Smooth muscle cell (in vitro differentiated cells): Measurements from ENCODE around the gene SRGAP2C. TPM values are rescaled to one million over a fixed set of nuclear protein-coding genes. Genes with fewer than 3 reads are reported as not detected.
"Not testable (repeated sequence)": the region's sequence is repeated elsewhere in the genome, so short reads cannot be mapped to it uniquely, and the experiment has no call there.

Experiments used
- DNase-seq: peaks from one replicate; lab custom pipeline; 2025; ENCODE audit not compliant: unreplicated experiment; lab: John Stamatoyannopoulos, UW
- H2AFZ ChIP-seq: fragments of 200-600 bp; sonication (generic); 2 replicates; pipeline ENCODE4 v1.6.0; 2016; ENCODE audit warnings: antibody characterized with exemption, low read depth, mild to moderate bottlenecking
- H3F3A ChIP-seq: fragments of 200-600 bp; sonication (generic); 2 replicates; pipeline ENCODE4 v1.6.0; 2017; ENCODE audit warnings: antibody characterized with exemption, low read depth
- H3K27ac ChIP-seq: fragments of 200-600 bp; sonication (generic); 2 replicates; pipeline ENCODE4 v1.5.1; 2016; ENCODE audit warnings: low read depth, mild to moderate bottlenecking
- H3K27me3 ChIP-seq: fragments of 200-600 bp; sonication (generic); 2 replicates; pipeline ENCODE4 v1.6.1; 2016; ENCODE audit warnings: low read depth, mild to moderate bottlenecking
- H3K36me3 ChIP-seq: fragments of 200-600 bp; sonication (generic); 2 replicates; pipeline ENCODE4 v1.5.1; 2016; ENCODE audit warnings: low read depth
- H3K4me1 ChIP-seq: fragments of 200-600 bp; sonication (generic); 2 replicates; pipeline ENCODE4 v1.5.1; 2016; ENCODE audit warnings: low read depth
- H3K4me2 ChIP-seq: fragments of 200-600 bp; sonication (generic); 2 replicates; pipeline ENCODE4 v1.6.0; 2016; ENCODE audit warnings: mild to moderate bottlenecking
- H3K4me3 ChIP-seq: fragments of 200-600 bp; sonication (generic); 2 replicates; pipeline ENCODE4 v1.5.1; 2016; ENCODE audit warnings: mild to moderate bottlenecking
- H3K79me2 ChIP-seq: fragments of 200-600 bp; sonication (generic); 2 replicates; pipeline ENCODE4 v1.6.0; 2016; ENCODE audit warnings: low read depth, mild to moderate bottlenecking
- H3K9ac ChIP-seq: fragments of 200-600 bp; sonication (generic); 2 replicates; pipeline ENCODE4 v1.6.0; 2016; ENCODE audit warnings: low read depth
- H3K9me3 ChIP-seq: fragments of 200-600 bp; sonication (generic); replicated peaks from 2 replicates; pipeline ENCODE4 v1.5.1; 2016; ENCODE audit warnings: low read depth
- H4K20me1 ChIP-seq: fragments of 200-600 bp; sonication (generic); 2 replicates; pipeline ENCODE4 v1.6.0; 2016; ENCODE audit warnings: low read depth
- WGBS: methylation state at CpG from one replicate; pipeline ENCODE4 v1.1.7; 2016; ENCODE audit warnings: low lambda C conversion rate; 5-methylcytosine and 5-hydroxymethylcytosine counted together
- polyA plus RNA-seq: library from polyadenylated mRNA; unstranded; fragments of >200 nt; fragmentation: Nextera tagmentation; extraction: Ambion mirVana; gene quantifications from 2 replicates; pipeline ENCODE4 v1.2.1, GENCODE V29; 2016
- total RNA-seq: library from RNA; depleted of rRNA; stranded (reverse); fragments of >200 nt; gene quantifications from 2 replicates; pipeline ENCODE4 v1.2.3, GENCODE V29; 2014

The SRGAP2C gene
- total and polyA plus RNA-seq, 2 experiments from 2014 or later: 11.3 to 14.7 TPM

- WGBS: no CpG with 5 or more reads among the region's 2 CpGs
- not testable (repeated sequence) for DNase-seq, H3K9me3 ChIP-seq, H4K20me1 ChIP-seq, H3K4me1 ChIP-seq, H3K79me2 ChIP-seq, H3K36me3 ChIP-seq, H3F3A ChIP-seq, H3K4me2 ChIP-seq, H2AFZ ChIP-seq, H3K27ac ChIP-seq, H3K4me3 ChIP-seq, H3K9ac ChIP-seq, H3K27me3 ChIP-seq
These were observed 96.7 kb downstream of the SRGAP2C start for GRCh38 chr1:121281480-121281879.

GRCh38 chr1:121283587-121284180 lies 98.9 kb downstream of the SRGAP2C start:
- DNase-seq: not testable (repeated sequence)

GRCh38 chr1:121292590-121292989 lies 107.8 kb downstream of the SRGAP2C start:
- not testable (repeated sequence) for H3F3A ChIP-seq, H3K9ac ChIP-seq, H3K27me3 ChIP-seq, H3K36me3 ChIP-seq, H3K9me3 ChIP-seq, H3K27ac ChIP-seq, H4K20me1 ChIP-seq, H2AFZ ChIP-seq, H3K4me2 ChIP-seq, H3K4me3 ChIP-seq, H3K79me2 ChIP-seq, H3K4me1 ChIP-seq, DNase-seq
- WGBS: no CpG with 5 or more reads among the region's 2 CpGs

More at GRCh38 chr1:121283587-121284180, 98.9 kb downstream of the SRGAP2C start:
- H3K27ac ChIP-seq, H3K9ac ChIP-seq, H3K4me3 ChIP-seq, H3K36me3 ChIP-seq, H3K79me2 ChIP-seq, H3K4me2 ChIP-seq, H4K20me1 ChIP-seq, H2AFZ ChIP-seq, H3K9me3 ChIP-seq, H3F3A ChIP-seq, H3K4me1 ChIP-seq, H3K27me3 ChIP-seq: not testable (repeated sequence)

GRCh38 chr1:121293263-121294204 lies 108.8 kb downstream of the SRGAP2C start:
- H3K4me3 ChIP-seq, H3K9me3 ChIP-seq, H2AFZ ChIP-seq, H3K36me3 ChIP-seq, H4K20me1 ChIP-seq, H3F3A ChIP-seq, DNase-seq, H3K9ac ChIP-seq, H3K4me2 ChIP-seq, H3K79me2 ChIP-seq, H3K27ac ChIP-seq, H3K4me1 ChIP-seq, H3K27me3 ChIP-seq: not testable (repeated sequence)
- WGBS: 50% methylated on average over 1 of the region's 11 CpGs

GRCh38 chr1:121294205-121294570 lies 109.4 kb downstream of the SRGAP2C start:
- no CpG with 5 or more reads among the region's 2 CpGs for WGBS

GRCh38 chr1:121296563-121296962 lies 111.8 kb downstream of the SRGAP2C start:
- not testable (repeated sequence) for H3K9ac ChIP-seq, H3F3A ChIP-seq, H3K27me3 ChIP-seq, H3K4me1 ChIP-seq, H3K36me3 ChIP-seq, H3K79me2 ChIP-seq, H4K20me1 ChIP-seq, H3K27ac ChIP-seq, DNase-seq, H3K4me3 ChIP-seq, H3K4me2 ChIP-seq, H3K9me3 ChIP-seq, H2AFZ ChIP-seq
- WGBS: no CpG with 5 or more reads among the region's 4 CpGs

More at GRCh38 chr1:121294205-121294570, 109.4 kb downstream of the SRGAP2C start:
- DNase-seq, H3K9ac ChIP-seq, H3K4me3 ChIP-seq, H3K9me3 ChIP-seq, H4K20me1 ChIP-seq, H3K27me3 ChIP-seq, H3K36me3 ChIP-seq, H3K79me2 ChIP-seq, H3F3A ChIP-seq, H3K4me2 ChIP-seq, H3K27ac ChIP-seq, H3K4me1 ChIP-seq, H2AFZ ChIP-seq: not testable (repeated sequence)

- no CpG with 5 or more reads among the region's 4 CpGs for WGBS
- H4K20me1 ChIP-seq: not testable (repeated sequence)
These were observed 113.8 kb downstream of the SRGAP2C start for GRCh38 chr1:121298529-121298928.

GRCh38 chr1:121299514-121300149 lies 114.9 kb downstream of the SRGAP2C start:
- H3K4me1 ChIP-seq, DNase-seq, H3K27me3 ChIP-seq, H3K9ac ChIP-seq, H3K79me2 ChIP-seq, H4K20me1 ChIP-seq, H2AFZ ChIP-seq, H3K36me3 ChIP-seq, H3K9me3 ChIP-seq, H3K4me3 ChIP-seq, H3K4me2 ChIP-seq, H3K27ac ChIP-seq, H3F3A ChIP-seq: not testable (repeated sequence)
- 75% methylated on average over 2 of the region's 6 CpGs for WGBS

More at GRCh38 chr1:121298529-121298928, 113.8 kb downstream of the SRGAP2C start:
- H3K79me2 ChIP-seq, H3K9me3 ChIP-seq, H3K4me3 ChIP-seq, H2AFZ ChIP-seq, H3K36me3 ChIP-seq, H3K4me2 ChIP-seq, H3K4me1 ChIP-seq, H3K9ac ChIP-seq, H3K27me3 ChIP-seq, H3K27ac ChIP-seq, H3F3A ChIP-seq, DNase-seq: not testable (repeated sequence)
